EH (cell line): Measurements from ENCODE around the gene TMPRSS5.
"Not testable (repeated sequence)": the region's sequence is repeated elsewhere in the genome, so short reads cannot be mapped to it uniquely, and the experiment has no call there.

Source experiments
- DNase-seq: peaks from one replicate; pipeline ENCODE4 v3.0.0-alpha.2; 2015; ENCODE audit warnings: low read depth

The TMPRSS5 gene

GRCh38 chr11:113697756-113698407, 8.2 kb downstream of the TMPRSS5 start:
- DNase-seq, result no peak

- no peak for DNase-seq
These were observed 9.0 kb downstream of the TMPRSS5 start for GRCh38 chr11:113697111-113697510.

GRCh38 chr11:113695207-113695606, 10.9 kb downstream of the TMPRSS5 start:
- no peak for DNase-seq

GRCh38 chr11:113694390-113694789, 11.7 kb downstream of the TMPRSS5 start:
- DNase-seq, result no peak

GRCh38 chr11:113693030-113693429, 13.1 kb downstream of the TMPRSS5 start:
- DNase-seq, result no peak

GRCh38 chr11:113690619-113691569, 15.2 kb downstream of the TMPRSS5 start:
- DNase-seq, result peak; percentile 69

GRCh38 chr11:113689768-113690618, 16.1 kb downstream of the TMPRSS5 start:
- DNase-seq, result no peak

- DNase-seq, result no peak
These were observed 20.3 kb downstream of the TMPRSS5 start for GRCh38 chr11:113685654-113686359.

- no peak for DNase-seq
These were observed 21.6 kb downstream of the TMPRSS5 start for GRCh38 chr11:113684496-113684895.

- DNase-seq, result no peak
These were observed 22.5 kb downstream of the TMPRSS5 start for GRCh38 chr11:113683481-113684046.

- no peak for DNase-seq
These were observed 24.2 kb downstream of the TMPRSS5 start for GRCh38 chr11:113681711-113682413.

- no peak for DNase-seq
These were observed 24.8 kb downstream of the TMPRSS5 start for GRCh38 chr11:113681282-113681681.

GRCh38 chr11:113677685-113678084, 28.4 kb downstream of the TMPRSS5 start:
- DNase-seq, result no peak

- DNase-seq, result no peak
These were observed 30.5 kb downstream of the TMPRSS5 start for GRCh38 chr11:113675565-113675964.

- peak; percentile 95 for DNase-seq
These were observed 31.0 kb downstream of the TMPRSS5 start for GRCh38 chr11:113675003-113675561.

- no peak for DNase-seq
These were observed 31.8 kb downstream of the TMPRSS5 start for GRCh38 chr11:113674397-113674685.

GRCh38 chr11:113673550-113674396, 32.3 kb downstream of the TMPRSS5 start:
- no peak for DNase-seq

- DNase-seq, result not testable (repeated sequence)
These were observed 34.2 kb downstream of the TMPRSS5 start for GRCh38 chr11:113671914-113672313.

GRCh38 chr11:113670831-113671215, 35.3 kb downstream of the TMPRSS5 start:
- no peak for DNase-seq
